Adrenal gland (tissue), 12 donors: ENCODE results near the gene DGLUCY. TPM values are rescaled to one million over a fixed set of nuclear protein-coding genes. Genes with fewer than 3 reads are reported as not detected.
"Not testable (repeated sequence)": the region's sequence is repeated elsewhere in the genome, so short reads cannot be mapped to it uniquely, and the experiment has no call there.

Experiments
- DNase-seq, 7 donors: peaks; one replicate each; pipeline ENCODE4 v3.0.0-alpha.2; 2019 to 2020
- H3K27ac ChIP-seq, 5 donors: fragments of 200-600 bp; sonication (generic) in 4 of 5; 1 replicate in 3 of 5; 2 replicates in 2 of 5; pipeline versions ENCODE4 v1.5.1 to v1.8.0; 2016 to 2020; ENCODE audit warnings: mild to moderate bottlenecking in 1 of 5
- H3K27me3 ChIP-seq: fragments of 200-600 bp; 2 replicates; pipeline ENCODE4 v1.8.0; 2021
- H3K36me3 ChIP-seq, 2 donors: fragments of 200-600 bp; replicated peaks in 1 of 2; 1 replicate in 1 of 2; 2 replicates in 1 of 2; pipeline versions ENCODE4 v1.5.1 to v1.8.0; 2018 to 2022
- H3K4me1 ChIP-seq, 2 donors: fragments of 200-600 bp; replicated peaks in 1 of 2; 1 replicate in 1 of 2; 2 replicates in 1 of 2; pipeline versions ENCODE4 v1.5.1 to v1.8.0; 2018 to 2021
- H3K4me3 ChIP-seq, 4 donors: fragments of 200-600 bp; sonication (generic) in 3 of 4; one replicate each; pipeline ENCODE4 v1.5.1; 2016 to 2018
- H3K9me3 ChIP-seq, 3 donors: fragments of 200-600 bp; sonication (generic) in 1 of 3; replicated peaks in 1 of 3; 1 replicate in 2 of 3; 2 replicates in 1 of 3; pipeline versions ENCODE4 v1.5.1 to v1.8.0; 2016 to 2021
- CTCF ChIP-seq, 6 experiments: fragments of 450-650 bp in 4 of 6; fragments of 200-600 bp in 2 of 6; sonication (generic) in 1 of 6; IDR thresholded peaks; 1 replicate in 5 of 6; 2 replicates in 1 of 6; pipeline versions ENCODE4 v1.5.1 to v1.8.0; 2016 to 2021; ENCODE audit warnings: antibody characterized with exemption in 6 of 6, mild to moderate bottlenecking in 2 of 6, moderate library complexity in 1 of 6
- POLR2A ChIP-seq, 2 donors: fragments of 450-650 bp; IDR thresholded peaks; one replicate each; pipeline ENCODE4 v1.6.1; 2017; ENCODE audit warnings: antibody characterized with exemption in 2 of 2, mild to moderate bottlenecking in 2 of 2, moderate library complexity in 1 of 2
- WGBS, 4 donors: extraction: QIAGEN DNeasy Blood & Tissue Kit in 2 of 4; methylation state at CpG; one replicate each; pipeline versions ENCODE4 v1.1.5 to v1.1.7; 2013 to 2017; 5-methylcytosine and 5-hydroxymethylcytosine counted together
- intact Hi-C, 2 donors: fragments of 100-400 bp; cut with DNase I; formaldehyde crosslinking; loops; one replicate each; pipeline versions ENCODE4 v1.14.1 to v1.15.0; 2022 to 2023
- polyA plus RNA-seq, 3 donors: library from polyadenylated mRNA; stranded (reverse); fragments of 200-250 nt in 2 of 3; fragments of 350-450 nt in 1 of 3; fragmentation: Illumina TruSeq in 1 of 3; extraction: RNeasy Lipid Tissue Mini Kit (QIAGEN cat#74804) in 1 of 3; gene quantifications; one replicate each; pipeline ENCODE4 v1.2.3, GENCODE V29; 2013 to 2014
- total RNA-seq, 9 donors: library from RNA; depleted of rRNA in 4 of 9; stranded (reverse); fragments of >200 nt in 4 of 9; fragments of 120-200 nt in 1 of 9; fragmentation: NEBNext Ultra II Directional in 1 of 9; extraction: Animal tissue kit (Norgen Biotek cat#: 25700) in 1 of 9; gene quantifications; one replicate each; pipeline versions ENCODE4 v1.1.0 to v1.2.4, GENCODE V29; 2013 to 2023
- donor health status: healthy with polysubstance abuse.
- donor health status: Bipolar disorder and iron deficiency.
- donor health status: DM: yes; HTN: yes; CAD: no.
- donor health status: DM: no; HTN: no; CAD: no.
- donor health status: DM: no; HTN: no; CAD: no.
- donor health status: DM: yes; HTN: yes; CAD: no.

The DGLUCY gene
- total and polyA plus RNA-seq, 12 donors = 48.9 to 93.4 (median 70.9) TPM

GRCh38 chr14:91263329-91263728, 149.5 kb downstream of the DGLUCY start:
- DNase-seq = no peak
- H3K4me3 ChIP-seq = no peak overlapping the region
- TF ChIP-seq CTCF (IDR thresholded peaks at IDR 0.05) (no peak), POLR2A (IDR thresholded peaks at IDR 0.05) (no peak)
- H3K27me3 ChIP-seq = no peaks in the 10 kb centered on the region
- 89 to 97% (median 93%) methylated on average over 2 of the region's 2 CpGs for WGBS, 4 donors
- peaks cover 0 to 3% of the 10 kb centered on the region in 2 donors for H3K4me1 ChIP-seq
- H3K27ac ChIP-seq = no peak overlapping the region
- no peaks in the 10 kb centered on the region for H3K36me3 ChIP-seq
- intact Hi-C loops = no loop called here
- H3K9me3 ChIP-seq = no peaks in the 10 kb centered on the region

- no peaks in the 10 kb centered on the region for H3K36me3 ChIP-seq
- peak in 4 of 7 donors; percentile 33 to 44 (median 42) for DNase-seq
- no peaks in the 10 kb centered on the region for H3K27me3 ChIP-seq
- H3K27ac ChIP-seq = no peak overlapping the region
- intact Hi-C loops = no loop called here
- no peaks in the 10 kb centered on the region for H3K9me3 ChIP-seq
- peaks cover 4 to 8% of the 10 kb centered on the region in 2 donors for H3K4me1 ChIP-seq
- 12 to 48% (median 21%) methylated on average over 16 to 67 of the region's 69 CpGs for WGBS, 4 donors
- peak overlapping the region in 1 of 4 donors; percentile 64 for H3K4me3 ChIP-seq
- TF ChIP-seq POLR2A (IDR thresholded peaks at IDR 0.05) (no peak), CTCF (IDR thresholded peaks at IDR 0.05) (no peak)
Measured at GRCh38 chr14:91264151-91265150, 150.6 kb downstream of the DGLUCY start.

GRCh38 chr14:91265404-91265803, 151.5 kb downstream of the DGLUCY start:
- no peaks in the 10 kb centered on the region for H3K36me3 ChIP-seq
- TF ChIP-seq POLR2A (IDR thresholded peaks at IDR 0.05) (no peak), CTCF (IDR thresholded peaks at IDR 0.05) (no peak)
- H3K27me3 ChIP-seq = no peaks in the 10 kb centered on the region
- H3K4me1 ChIP-seq = peaks cover 8 to 11% of the 10 kb centered on the region in 2 donors
- intact Hi-C loops = no loop called here
- no peak for DNase-seq
- H3K27ac ChIP-seq = no peak overlapping the region
- no peaks in the 10 kb centered on the region for H3K9me3 ChIP-seq
- 93 to 94% (median 94%) methylated on average over 7 of the region's 7 CpGs for WGBS, 4 donors
- H3K4me3 ChIP-seq = no peak overlapping the region

- WGBS, 4 donors = 93 to 96% (median 95%) methylated on average over 15 of the region's 15 CpGs
- peaks cover 8 to 11% of the 10 kb centered on the region in 2 donors for H3K4me1 ChIP-seq
- H3K36me3 ChIP-seq, H3K27ac ChIP-seq, H3K4me3 ChIP-seq, H3K27me3 ChIP-seq, intact Hi-C loops, H3K9me3 ChIP-seq, DNase-seq: not testable (repeated sequence)
Measured at GRCh38 chr14:91266276-91266675, 152.4 kb downstream of the DGLUCY start.
